Osteoblast (primary cell): ENCODE measurements around the gene S1PR2. TPM values are rescaled to one million over a fixed set of nuclear protein-coding genes. Genes with fewer than 3 reads are reported as not detected.
A peak's percentile ranks its signal among the peaks of the same experiment; 100 is the strongest.

Experiments used
- DNase-seq: peaks from one replicate; pipeline ENCODE4 v3.0.0; 2011; ENCODE audit warnings: low spot score, mixed read lengths; ENCODE audit not compliant: insufficient read length; ENCODE audit errors: missing footprints
- H2AFZ ChIP-seq: 2 replicates; pipeline ENCODE4 v1.6.0; 2011; ENCODE audit warnings: mild to moderate bottlenecking, low read length
- H3K27ac ChIP-seq: 2 replicates; pipeline ENCODE4 v1.5.1; 2011; ENCODE audit warnings: mild to moderate bottlenecking, low read depth, low read length, moderate library complexity
- H3K27me3 ChIP-seq: 2 replicates; pipeline ENCODE4 v1.6.0; 2012; ENCODE audit warnings: mild to moderate bottlenecking, control low read depth, inconsistent platforms, low read length, moderate library complexity; ENCODE audit not compliant: insufficient read depth
- H3K36me3 ChIP-seq: 2 replicates; pipeline ENCODE4 v1.5.1; 2011; ENCODE audit warnings: mild to moderate bottlenecking, low read length, control low read depth, moderate library complexity; ENCODE audit not compliant: insufficient read depth
- H3K4me1 ChIP-seq: 2 replicates; pipeline ENCODE4 v1.5.1; 2011; ENCODE audit warnings: mild to moderate bottlenecking, low read length, control low read depth, moderate library complexity; ENCODE audit not compliant: insufficient read depth
- H3K4me2 ChIP-seq: 2 replicates; pipeline ENCODE4 v1.6.0; 2011; ENCODE audit warnings: mild to moderate bottlenecking, low read length; ENCODE audit not compliant: insufficient read depth
- H3K4me3 ChIP-seq: fragments of 200-600 bp; sonication (generic); 3 replicates; pipeline ENCODE4 v1.5.1; 2012; ENCODE audit warnings: mild to moderate bottlenecking, low read length, inconsistent platforms; ENCODE audit not compliant: insufficient read depth
- H3K79me2 ChIP-seq: 2 replicates; pipeline ENCODE4 v1.6.0; 2012; ENCODE audit warnings: mild to moderate bottlenecking, low read length, control low read depth, inconsistent platforms; ENCODE audit not compliant: insufficient read depth
- H3K9me3 ChIP-seq: 2 replicates; pipeline ENCODE4 v1.5.1; 2011; ENCODE audit warnings: low read depth, low read length, control low read depth
- H4K20me1 ChIP-seq: 2 replicates; pipeline ENCODE4 v1.6.0; 2012; ENCODE audit warnings: mild to moderate bottlenecking, low read length, control low read depth; ENCODE audit not compliant: insufficient read depth
- CTCF ChIP-seq: IDR thresholded peaks from 2 replicates; pipeline ENCODE4 v1.5.1; 2011; ENCODE audit warnings: mild to moderate bottlenecking, low read depth, low read length, moderate library complexity; ENCODE audit errors: extremely low read depth
- total RNA-seq: library from RNA; depleted of rRNA; stranded (reverse); fragments of >200 nt; gene quantifications from 2 replicates; pipeline ENCODE4 v1.2.3, GENCODE V29; 2012

Gene S1PR2
- total RNA-seq, 1 donor, result 9.4 TPM

- no peak for TF ChIP-seq CTCF
- peak within 1 kb of the TSS; percentile 66 for H3K4me3 ChIP-seq
- no peaks in the 10 kb centered on the region for H3K9me3 ChIP-seq
- peak within 1 kb of the TSS; percentile 80 for H2AFZ ChIP-seq
- DNase-seq, result peak; percentile 76
- H3K27me3 ChIP-seq, result no peaks in the 10 kb centered on the region
- H3K36me3 ChIP-seq, result no peaks in the 10 kb centered on the region
- H3K79me2 ChIP-seq, result no peaks in the 10 kb centered on the region
- peak within 1 kb of the TSS; percentile 12 for H3K27ac ChIP-seq
- H4K20me1 ChIP-seq, result no peaks in the 10 kb centered on the region
- peaks cover 11% of the 10 kb centered on the region for H3K4me1 ChIP-seq
- H3K4me2 ChIP-seq, result peak within 1 kb of the TSS; percentile 74
Observed at GRCh38 chr19:10270616-10271394, 39.7 kb upstream of the S1PR2 start, which contains the start of gene ICAM1. Gene ICAM1, plus strand, starts transcription at chr19:10271120. Its CDS starts 40 bp downstream, at chr19:10271160.

- Histone ChIP-seq H3K27me3 (no peaks in the 10 kb centered on the region), H3K4me3 (peak overlapping the region; percentile 66), H3K9me3 (no peaks in the 10 kb centered on the region), H3K4me2 (peak overlapping the region; percentile 74), H3K79me2 (no peaks in the 10 kb centered on the region), H4K20me1 (no peaks in the 10 kb centered on the region), H3K4me1 (peaks cover 11% of the 10 kb centered on the region), H2AFZ (peak overlapping the region; percentile 80), H3K36me3 (no peaks in the 10 kb centered on the region), H3K27ac (peak overlapping the region; percentile 12)
- DNase-seq, result peak; percentile 85
- TF ChIP-seq CTCF, result no peak
Observed at GRCh38 chr19:10270180-10270615, 39.1 kb upstream of the S1PR2 start.

DNA sequence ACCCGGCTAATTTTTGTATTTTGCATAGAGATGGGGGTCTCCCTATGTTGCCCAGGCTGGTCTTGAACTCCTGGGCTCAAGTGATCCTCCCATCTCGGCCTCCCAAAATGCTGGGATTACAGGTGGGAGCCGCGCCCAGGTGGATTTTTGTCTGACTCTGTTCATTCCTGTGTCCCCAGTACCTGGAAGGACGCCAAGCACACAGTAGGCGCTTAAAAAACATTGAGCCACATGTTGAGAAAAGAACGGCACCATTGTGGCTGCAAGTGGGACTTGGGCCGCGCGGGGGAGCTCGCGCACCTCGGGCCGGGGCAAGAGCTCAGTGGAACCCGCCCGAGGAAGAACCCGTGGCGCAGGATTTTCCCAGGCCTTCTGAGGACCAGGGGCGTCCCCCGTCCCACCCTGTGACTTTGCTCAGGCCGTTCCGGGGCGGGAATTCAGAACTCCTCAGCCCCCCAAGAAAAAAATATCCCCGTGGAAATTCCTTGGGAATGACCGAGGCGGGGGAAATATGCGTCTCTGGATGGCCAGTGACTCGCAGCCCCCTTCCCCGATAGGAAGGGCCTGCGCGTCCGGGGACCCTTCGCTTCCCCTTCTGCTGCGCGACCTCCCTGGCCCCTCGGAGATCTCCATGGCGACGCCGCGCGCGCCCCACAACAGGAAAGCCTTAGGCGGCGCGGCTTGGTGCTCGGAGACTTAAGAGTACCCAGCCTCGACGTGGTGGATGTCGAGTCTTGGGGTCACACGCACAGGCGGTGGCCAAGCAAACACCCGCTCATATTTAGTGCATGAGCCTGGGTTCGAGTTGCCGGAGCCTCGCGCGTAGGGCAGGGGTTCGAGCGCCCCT is 38.4 kb upstream of the S1PR2 start:
- peak; percentile 87 for TF ChIP-seq CTCF
- Histone ChIP-seq H3K27me3 (no peaks in the 10 kb centered on the region), H2AFZ (peak overlapping the region; percentile 80), H3K27ac (no peak overlapping the region), H4K20me1 (no peaks in the 10 kb centered on the region), H3K36me3 (no peaks in the 10 kb centered on the region), H3K4me3 (peak overlapping the region; percentile 66), H3K4me2 (peak overlapping the region; percentile 74), H3K4me1 (peaks cover 11% of the 10 kb centered on the region), H3K9me3 (no peaks in the 10 kb centered on the region), H3K79me2 (no peaks in the 10 kb centered on the region)
- peak; percentile 96 for DNase-seq

- DNase-seq, result no peak
- no peak overlapping the region for H3K27ac ChIP-seq
- H4K20me1 ChIP-seq, result no peaks in the 10 kb centered on the region
- no peak overlapping the region for H3K4me2 ChIP-seq
- no peak overlapping the region for H3K4me3 ChIP-seq
- no peaks in the 10 kb centered on the region for H3K79me2 ChIP-seq
- no peaks in the 10 kb centered on the region for H3K9me3 ChIP-seq
- H3K4me1 ChIP-seq, result peaks cover 11% of the 10 kb centered on the region
- H3K36me3 ChIP-seq, result no peaks in the 10 kb centered on the region
- H3K27me3 ChIP-seq, result no peaks in the 10 kb centered on the region
- no peak for TF ChIP-seq CTCF
- no peak overlapping the region for H2AFZ ChIP-seq
Observed at GRCh38 chr19:10268071-10268470, 36.9 kb upstream of the S1PR2 start.
